OCI-LY1 (cell line): ENCODE data around the gene AFF2.

Experiments used
- EZH2 ChIP-seq: fragments of 200-600 bp; sonication (generic), shearing (Covaris generic); IDR thresholded peaks from 2 replicates; pipeline ENCODE4 v1.8.0; 2017; ENCODE audit warnings: borderline replicate concordance, mixed run types, mild to moderate bottlenecking, antibody characterized with exemption, low read length, moderate library complexity, mixed read lengths
- TF ChIP-seq, protein P1 (sequence below): fragments of 200-600 bp; sonication (generic), shearing (Covaris generic); IDR thresholded peaks from 2 replicates; pipeline ENCODE4 v1.5.1; 2017; ENCODE audit warnings: mild to moderate bottlenecking, antibody characterized with exemption, low read length, moderate library complexity, mixed read lengths

- TF ChIP-seq, protein P1, sequence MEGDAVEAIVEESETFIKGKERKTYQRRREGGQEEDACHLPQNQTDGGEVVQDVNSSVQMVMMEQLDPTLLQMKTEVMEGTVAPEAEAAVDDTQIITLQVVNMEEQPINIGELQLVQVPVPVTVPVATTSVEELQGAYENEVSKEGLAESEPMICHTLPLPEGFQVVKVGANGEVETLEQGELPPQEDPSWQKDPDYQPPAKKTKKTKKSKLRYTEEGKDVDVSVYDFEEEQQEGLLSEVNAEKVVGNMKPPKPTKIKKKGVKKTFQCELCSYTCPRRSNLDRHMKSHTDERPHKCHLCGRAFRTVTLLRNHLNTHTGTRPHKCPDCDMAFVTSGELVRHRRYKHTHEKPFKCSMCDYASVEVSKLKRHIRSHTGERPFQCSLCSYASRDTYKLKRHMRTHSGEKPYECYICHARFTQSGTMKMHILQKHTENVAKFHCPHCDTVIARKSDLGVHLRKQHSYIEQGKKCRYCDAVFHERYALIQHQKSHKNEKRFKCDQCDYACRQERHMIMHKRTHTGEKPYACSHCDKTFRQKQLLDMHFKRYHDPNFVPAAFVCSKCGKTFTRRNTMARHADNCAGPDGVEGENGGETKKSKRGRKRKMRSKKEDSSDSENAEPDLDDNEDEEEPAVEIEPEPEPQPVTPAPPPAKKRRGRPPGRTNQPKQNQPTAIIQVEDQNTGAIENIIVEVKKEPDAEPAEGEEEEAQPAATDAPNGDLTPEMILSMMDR, result no peak
- TF ChIP-seq EZH2, result no peak
Observed at GRCh38 chrX:148628621-148629020, 128.2 kb downstream of the AFF2 start.
